ENCODE results near the gene OR2T10. TPM values are rescaled to one million over a fixed set of nuclear protein-coding genes. Genes with fewer than 3 reads are reported as not detected.

The OR2T10 gene
- total RNA-seq: not detected in 2 replicates

GRCh38 chr1:248597589-248597988, at the start of gene OR2T10:
Gene OR2T10, minus strand, starts transcription at chr1:248597700. Its CDS starts 3,932 bp downstream, at chr1:248593768.

GRCh38 chr1:248645178-248645577, 47.7 kb upstream of the OR2T10 start, which contains the start of gene OR2T35:
Gene OR2T35, minus strand, starts transcription at chr1:248645278. Its CDS starts 6,020 bp downstream, at chr1:248639258.

GRCh38 chr1:248634991-248635390, 37.5 kb upstream of the OR2T10 start, which contains the start of gene OR2T11:
Gene OR2T11, minus strand, starts transcription at chr1:248635091. Its CDS starts 7,963 bp downstream, at chr1:248627128.

GRCh38 chr1:248574657-248575056, 22.8 kb downstream of the OR2T10 start, which contains the start of gene OR2T34:
Gene OR2T34, minus strand, starts transcription at chr1:248574757. Its CDS starts 0 bp downstream, at chr1:248574757.

GRCh38 chr1:248562672-248563071, 34.8 kb downstream of the OR2T10 start, which contains the start of gene OR2T29:
Gene OR2T29, minus strand, starts transcription at chr1:248562772. Its CDS starts 3,281 bp downstream, at chr1:248559491.

Other genes starting within 250 kb of the OR2T10 start
- gene OR14C36, start 248.9 kb downstream of the OR2T10 start, total RNA-seq: not detected in 2 replicates
- not detected in 2 replicates for gene OR2T4, start 236.0 kb downstream of the OR2T10 start, total RNA-seq
- not detected in 2 replicates for gene OR2T6, start 222.0 kb downstream of the OR2T10 start, total RNA-seq
- gene OR2T1, start 194.7 kb downstream of the OR2T10 start, total RNA-seq: not detected in 2 replicates
- not detected in 2 replicates for gene OR2T2, start 152.1 kb downstream of the OR2T10 start, total RNA-seq
- not detected in 2 replicates for gene OR2T3, start 124.3 kb downstream of the OR2T10 start, total RNA-seq
- gene OR2T5, start 109.1 kb downstream of the OR2T10 start, total RNA-seq: not detected in 2 replicates
- not detected in 2 replicates for gene OR2G6, start 89.6 kb downstream of the OR2T10 start, total RNA-seq
- not detected in 2 replicates for gene OR2T29, start 34.9 kb downstream of the OR2T10 start, total RNA-seq
- not detected in 2 replicates for gene OR2T34, start 22.9 kb downstream of the OR2T10 start, total RNA-seq
- not detected in 2 replicates for gene OR2T11, start 37.4 kb upstream of the OR2T10 start, total RNA-seq
- gene OR2T35, start 47.6 kb upstream of the OR2T10 start, total RNA-seq: not detected in 2 replicates
- not detected in 2 replicates for gene OR2T27, start 57.8 kb upstream of the OR2T10 start, total RNA-seq
- not detected in 2 replicates for gene OR14I1, start 105.1 kb upstream of the OR2T10 start, total RNA-seq
- not detected in 2 replicates for gene LYPD8, start 158.1 kb upstream of the OR2T10 start, total RNA-seq
- 18.3 and 19.3 TPM in 2 replicates for gene SH3BP5L, start 228.2 kb upstream of the OR2T10 start, total RNA-seq
- gene ZNF672, start 240.5 kb upstream of the OR2T10 start, total RNA-seq: 15.3 and 18.0 TPM in 2 replicates